Activated CD4-positive, alpha-beta memory T cell treated with anti-CD3 and anti-CD28 coated beads, Interleukin-2, amount 10 ng/mL, durations not matched to agents 7 days and 5 days (primary cell): Measurements from ENCODE around the gene P4HA2. TPM values are rescaled to one million over a fixed set of nuclear protein-coding genes. Genes with fewer than 3 reads are reported as not detected.

ENCODE experiments used
- CTCF ChIA-PET: fragments of 350-600 bp; sonication (Branson Sonifier 250); formaldehyde crosslinking; loops from one replicate; lab custom pipeline; 2021; ENCODE audit warnings: antibody characterized with exemption, inconsistent platforms; lab: Charles Lee
- POLR2A ChIA-PET: fragments of 350-600 bp; sonication (Branson Sonifier 250); formaldehyde crosslinking; loops from one replicate; lab custom pipeline; 2021; ENCODE audit warnings: antibody characterized with exemption; lab: Charles Lee
- DNase-seq: peaks from one replicate; pipeline ENCODE4 v3.0.0-alpha.2; 2020
- H3K27ac Mint-ChIP-seq: one replicate; pipeline ENCODE4 v1.8.0; 2021; ENCODE audit warnings: mild to moderate bottlenecking, mixed read lengths
- H3K27me3 Mint-ChIP-seq: one replicate; pipeline ENCODE4 v1.8.0; 2021; ENCODE audit warnings: mixed read lengths
- H3K36me3 Mint-ChIP-seq: one replicate; pipeline ENCODE4 v1.8.0; 2021; ENCODE audit warnings: low read depth, mixed read lengths
- H3K4me1 Mint-ChIP-seq: one replicate; pipeline ENCODE4 v1.8.0; 2021; ENCODE audit warnings: mixed read lengths
- H3K4me3 Mint-ChIP-seq: one replicate; pipeline ENCODE4 v1.8.0; 2021; ENCODE audit warnings: mild to moderate bottlenecking, mixed read lengths
- H3K9me3 Mint-ChIP-seq: one replicate; pipeline ENCODE4 v1.8.0; 2021; ENCODE audit warnings: mixed read lengths
- total RNA-seq, 2 experiments: library from RNA; stranded (reverse); gene quantifications; one replicate each; pipeline ENCODE4 v1.2.3, GENCODE V29; 2021

The P4HA2 gene
- total RNA-seq, 2 experiments from 2014 or later, result 9.7 to 10.5 TPM

GRCh38 chr5:132190161-132190817, 37.4 kb downstream of the P4HA2 start:
- Mint-ChIP-seq H3K4me3 (no peak overlapping the region), H3K4me1 (peaks cover 6% of the 10 kb centered on the region), H3K27me3 (peaks cover 7% of the 10 kb centered on the region), H3K36me3 (no peaks in the 10 kb centered on the region), H3K27ac (no peak overlapping the region), H3K9me3 (no peaks in the 10 kb centered on the region)
- DNase-seq, result no peak
- ChIA-PET CTCF (interaction anchor here (0.7 to 2.8 kb wide), 8 partner anchors 11 to 155 kb away, joined by 3 to 30 read pairs (median 4); no protein-coding TSS in a partner anchor), POLR2A (interaction anchor here (1.1 to 1.4 kb wide), 2 partner anchors 12 to 13 kb away, joined by 3 to 4 read pairs; no protein-coding TSS in a partner anchor)

DNA sequence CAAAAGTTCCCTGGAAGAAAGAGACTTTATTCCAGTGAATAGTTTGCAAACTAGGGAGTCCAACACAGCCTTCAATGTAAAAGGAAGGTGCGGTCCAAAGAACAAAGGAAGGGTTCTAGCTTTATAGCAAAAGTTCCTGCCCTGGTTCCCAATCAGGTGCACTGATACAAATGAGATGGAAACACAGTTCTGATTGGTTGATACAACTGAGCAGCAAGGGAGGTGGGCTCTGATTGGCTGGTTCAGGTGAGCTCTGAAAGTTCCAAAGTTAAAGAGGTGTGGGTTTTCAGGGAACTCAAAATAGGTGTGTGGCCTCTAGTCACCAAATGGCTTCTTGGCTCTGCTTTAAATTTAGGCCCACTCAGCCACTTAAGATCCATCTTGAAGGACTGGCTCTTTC, 43.1 kb downstream of the P4HA2 start:
- POLR2A ChIA-PET, result no interaction called here
- H3K4me3 Mint-ChIP-seq, result no peak overlapping the region

DNA sequence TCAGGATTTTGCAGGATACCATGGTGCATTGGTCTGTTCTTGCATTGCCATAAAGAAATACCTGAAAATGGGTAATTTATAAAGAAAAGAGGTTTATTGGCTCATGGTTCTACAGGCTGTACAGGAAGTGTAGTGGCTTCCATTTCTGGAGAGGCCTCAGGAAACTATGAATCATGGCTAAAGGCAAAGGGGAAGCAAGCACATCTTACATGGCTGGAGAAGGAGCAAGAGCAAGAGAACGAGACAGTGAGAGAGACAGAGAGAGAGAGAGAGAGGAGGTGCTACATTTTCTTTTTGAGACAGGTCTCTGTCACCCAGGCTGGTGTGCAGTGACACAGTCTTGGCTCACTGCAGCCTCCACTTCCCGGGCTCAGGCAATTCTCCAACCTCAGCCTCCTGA, 43.9 kb downstream of the P4HA2 start:
- no peak for DNase-seq
- H3K4me3 Mint-ChIP-seq, result no peak overlapping the region
- ChIA-PET CTCF (no interaction called here), POLR2A (no interaction called here)
- peaks cover 8% of the 10 kb centered on the region for H3K9me3 Mint-ChIP-seq
- H3K36me3 Mint-ChIP-seq, result peaks cover 2% of the 10 kb centered on the region
- H3K4me1 Mint-ChIP-seq, result peaks cover 24% of the 10 kb centered on the region
- H3K27ac Mint-ChIP-seq, result no peak overlapping the region
- H3K27me3 Mint-ChIP-seq, result peaks cover 5% of the 10 kb centered on the region

More for the DNA sequence above, 43.1 kb downstream of the P4HA2 start:
- H3K9me3 Mint-ChIP-seq, result peaks cover 8% of the 10 kb centered on the region
- CTCF ChIA-PET, result no interaction called here
- DNase-seq, result no peak
- peaks cover 17% of the 10 kb centered on the region for H3K4me1 Mint-ChIP-seq
- peaks cover 2% of the 10 kb centered on the region for H3K36me3 Mint-ChIP-seq
- no peak overlapping the region for H3K27ac Mint-ChIP-seq
- peaks cover 7% of the 10 kb centered on the region for H3K27me3 Mint-ChIP-seq

DNA sequence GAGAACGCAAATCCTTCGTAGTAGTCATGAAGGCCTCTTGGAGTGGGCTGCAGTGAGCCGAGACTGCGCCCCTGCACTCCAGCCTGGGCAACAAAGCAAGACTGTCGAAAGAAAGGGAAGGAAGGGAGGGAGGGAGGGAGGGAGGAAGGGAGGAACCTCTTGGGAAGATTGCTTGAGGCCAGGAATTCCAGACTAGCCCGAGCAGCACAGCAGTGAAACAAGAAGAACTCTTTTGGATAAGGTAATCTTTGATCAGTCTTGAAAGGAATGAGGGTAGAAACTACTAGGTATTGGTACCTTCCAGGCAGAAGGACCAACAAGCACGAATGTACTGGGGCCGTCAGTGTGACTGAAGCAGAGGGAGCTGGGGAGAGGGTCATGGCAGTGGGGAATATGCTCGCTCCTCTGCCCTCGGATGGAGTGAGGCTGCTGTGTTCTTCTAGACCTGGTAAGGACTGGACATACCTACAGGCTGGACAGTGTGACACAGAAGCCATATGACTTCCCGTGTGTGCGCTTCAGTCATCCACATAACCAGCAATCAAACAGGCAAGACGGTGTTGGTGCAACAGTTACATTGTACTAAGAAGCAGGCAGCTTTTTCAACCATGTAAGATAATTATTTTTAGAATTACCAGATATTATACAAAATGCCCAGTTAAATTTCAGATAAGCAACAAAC, 45.2 kb downstream of the P4HA2 start:
- H3K36me3 Mint-ChIP-seq, result peaks cover 2% of the 10 kb centered on the region
- ChIA-PET CTCF (no interaction called here), POLR2A (no interaction called here)
- H3K27me3 Mint-ChIP-seq, result peaks cover 2% of the 10 kb centered on the region
- peaks cover 8% of the 10 kb centered on the region for H3K9me3 Mint-ChIP-seq
- DNase-seq, result no peak
- H3K4me3 Mint-ChIP-seq, result no peak overlapping the region
- peaks cover 33% of the 10 kb centered on the region for H3K4me1 Mint-ChIP-seq
- no peak overlapping the region for H3K27ac Mint-ChIP-seq

GRCh38 chr5:132181011-132181629, 46.5 kb downstream of the P4HA2 start:
- peaks cover 8% of the 10 kb centered on the region for H3K9me3 Mint-ChIP-seq
- H3K4me1 Mint-ChIP-seq, result peaks cover 44% of the 10 kb centered on the region
- no peak overlapping the region for H3K27ac Mint-ChIP-seq
- H3K36me3 Mint-ChIP-seq, result peaks cover 2% of the 10 kb centered on the region
- ChIA-PET POLR2A (interaction anchor here (0.7 kb wide), 1 partner anchor 386 kb away, joined by 3 read pairs; no protein-coding TSS in a partner anchor), CTCF (interaction anchor here (0.8 to 4.1 kb wide), 15 partner anchors 9 to 320 kb away, joined by 3 to 30 read pairs (median 4); no protein-coding TSS in a partner anchor)
- H3K4me3 Mint-ChIP-seq, result no peak overlapping the region
- H3K27me3 Mint-ChIP-seq, result no peaks in the 10 kb centered on the region
- DNase-seq, result no peak

DNA sequence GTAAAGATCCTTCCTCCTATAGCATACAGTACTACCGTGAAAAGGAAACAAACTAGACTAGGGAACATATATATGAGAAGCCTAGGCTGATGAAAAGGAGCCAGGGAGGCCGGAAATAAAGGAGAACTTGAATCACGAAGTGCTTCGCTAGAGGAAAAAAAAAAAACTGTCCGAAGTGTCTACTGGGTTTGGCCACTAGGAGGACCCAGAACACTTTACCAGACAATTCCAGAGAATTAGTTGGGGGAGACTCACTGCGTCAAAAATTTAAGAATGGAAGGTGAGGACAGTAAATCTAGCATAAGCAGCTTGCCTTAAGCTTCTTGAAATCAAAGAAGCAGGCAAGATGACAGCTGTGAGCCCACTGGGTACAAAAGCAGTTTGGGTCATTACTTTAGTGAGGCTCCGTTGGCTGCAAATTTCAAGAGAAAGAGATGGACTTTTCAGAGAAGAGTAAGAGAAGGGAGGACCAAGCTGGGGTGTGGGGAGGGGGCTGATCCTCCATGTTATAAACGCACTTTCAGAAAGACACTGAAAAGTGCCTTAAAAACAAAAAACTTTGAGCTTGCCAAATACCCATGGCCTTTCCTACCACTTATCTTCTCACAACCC, 47.4 kb downstream of the P4HA2 start:
- Mint-ChIP-seq H3K9me3 (peaks cover 8% of the 10 kb centered on the region), H3K27ac (peak overlapping the region; percentile 58), H3K4me3 (no peak overlapping the region), H3K27me3 (no peaks in the 10 kb centered on the region), H3K4me1 (peaks cover 44% of the 10 kb centered on the region), H3K36me3 (peaks cover 2% of the 10 kb centered on the region)
- ChIA-PET CTCF (interaction anchor here (0.7 to 4.1 kb wide), 27 partner anchors 8 to 426 kb away, joined by 3 to 30 read pairs (median 3); partner anchors contain the start of gene P4HA2), POLR2A (interaction anchor here (0.7 to 1.3 kb wide), 4 partner anchors 78 to 387 kb away, joined by 3 to 4 read pairs (median 3); no protein-coding TSS in a partner anchor)
- DNase-seq, result no peak

DNA sequence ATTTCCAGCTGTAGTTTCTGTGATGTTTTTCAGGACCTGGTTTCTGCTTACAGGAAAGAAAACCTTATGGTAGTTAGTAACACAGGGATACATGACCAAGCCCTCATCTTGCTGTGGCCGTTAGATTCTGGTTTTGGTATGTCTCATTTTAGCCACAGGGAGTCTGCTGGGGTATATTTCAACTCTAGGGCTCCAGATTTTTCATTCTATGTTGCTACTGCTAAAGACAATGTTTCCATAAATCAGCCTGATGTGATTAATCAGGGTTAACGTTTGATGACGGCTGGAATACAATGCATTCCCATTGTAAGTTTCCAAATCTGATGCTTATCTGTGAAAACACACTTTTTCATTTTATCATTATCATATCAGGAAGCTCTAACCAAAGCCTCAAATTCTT, 48.2 kb downstream of the P4HA2 start:
- peaks cover 5% of the 10 kb centered on the region for H3K9me3 Mint-ChIP-seq
- CTCF ChIA-PET, result interaction anchor here (0.9 to 4.1 kb wide), 14 partner anchors 9 to 300 kb away, joined by 3 to 30 read pairs (median 4); partner anchors contain the start of gene P4HA2
- peaks cover 44% of the 10 kb centered on the region for H3K4me1 Mint-ChIP-seq
- no peaks in the 10 kb centered on the region for H3K27me3 Mint-ChIP-seq
- no peak overlapping the region for H3K4me3 Mint-ChIP-seq
- POLR2A ChIA-PET, result interaction anchor here (0.9 to 1.3 kb wide), 3 partner anchors 77 to 104 kb away, joined by 3 to 4 read pairs (median 3); no protein-coding TSS in a partner anchor
- H3K27ac Mint-ChIP-seq, result peak overlapping the region; percentile 63
- no peak for DNase-seq
- H3K36me3 Mint-ChIP-seq, result peaks cover 2% of the 10 kb centered on the region

DNA sequence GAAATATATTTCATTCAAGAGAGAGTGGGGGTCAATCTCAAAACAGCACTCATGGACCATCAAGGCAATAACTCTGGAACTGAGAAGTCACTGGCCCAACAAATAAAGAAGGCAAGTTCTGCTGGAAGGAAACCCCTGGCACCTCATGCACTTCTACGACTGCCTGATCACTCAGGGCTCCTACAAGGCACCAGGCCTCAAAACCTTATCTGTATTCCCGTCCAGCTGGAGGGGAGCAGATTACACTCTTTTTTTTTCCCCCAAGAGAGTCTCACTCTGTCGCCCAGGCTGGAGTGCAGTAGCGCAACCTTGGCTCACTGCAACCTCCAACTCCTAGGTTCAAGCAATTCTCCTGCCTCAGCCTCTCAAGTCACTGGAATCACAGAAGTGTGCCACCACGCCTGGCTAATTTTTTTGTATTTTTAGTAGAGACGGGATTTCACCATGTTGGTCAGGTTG, 49.9 kb downstream of the P4HA2 start:
- Mint-ChIP-seq H3K36me3 (no peaks in the 10 kb centered on the region), H3K9me3 (no peaks in the 10 kb centered on the region), H3K4me3 (no peak overlapping the region), H3K27me3 (peaks cover under 1% of the 10 kb centered on the region), H3K27ac (peak overlapping the region; percentile 7), H3K4me1 (peaks cover 42% of the 10 kb centered on the region)
- no peak for DNase-seq
- ChIA-PET CTCF (interaction anchor here (0.6 to 4.1 kb wide), 7 partner anchors 12 to 323 kb away, joined by 3 to 30 read pairs (median 3); no protein-coding TSS in a partner anchor), POLR2A (interaction anchor here (1.7 kb wide), 1 partner anchor 12 kb away, joined by 4 read pairs; no protein-coding TSS in a partner anchor)

DNA sequence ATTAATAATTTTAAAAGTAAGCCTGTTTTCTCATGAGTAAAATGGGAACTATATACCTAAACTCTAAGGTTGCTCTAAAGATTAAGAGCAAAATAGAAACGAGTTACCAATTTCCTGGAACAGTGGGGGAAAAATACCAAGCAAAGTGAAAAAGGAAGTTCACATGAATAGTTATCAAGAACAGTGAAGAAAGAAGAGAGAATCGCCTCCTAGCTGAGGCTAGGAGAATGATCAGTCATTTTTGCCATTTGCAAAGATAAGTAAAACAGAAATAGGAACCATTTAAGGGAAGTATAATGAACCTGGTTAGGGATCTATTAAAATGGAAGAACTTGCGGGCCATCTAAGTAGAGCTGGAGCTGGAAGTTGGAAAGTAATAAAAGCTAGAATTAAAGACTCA, 50.7 kb downstream of the P4HA2 start:
- DNase-seq, result no peak
- no peaks in the 10 kb centered on the region for H3K9me3 Mint-ChIP-seq
- H3K4me3 Mint-ChIP-seq, result no peak overlapping the region
- H3K4me1 Mint-ChIP-seq, result peaks cover 42% of the 10 kb centered on the region
- ChIA-PET POLR2A (interaction anchor here (1.7 kb wide), 1 partner anchor 13 kb away, joined by 4 read pairs; no protein-coding TSS in a partner anchor), CTCF (interaction anchor here (0.8 to 1.5 kb wide), 4 partner anchors 61 to 324 kb away, joined by 3 to 4 read pairs (median 4); no protein-coding TSS in a partner anchor)
- no peaks in the 10 kb centered on the region for H3K36me3 Mint-ChIP-seq
- H3K27me3 Mint-ChIP-seq, result peaks cover 4% of the 10 kb centered on the region
- peak overlapping the region; percentile 4 for H3K27ac Mint-ChIP-seq

- peak overlapping the region; percentile 58 for H3K27ac Mint-ChIP-seq
- H3K4me3 Mint-ChIP-seq, result peak overlapping the region; percentile 42
- peaks cover 4% of the 10 kb centered on the region for H3K27me3 Mint-ChIP-seq
- no peaks in the 10 kb centered on the region for H3K36me3 Mint-ChIP-seq
- no peaks in the 10 kb centered on the region for H3K9me3 Mint-ChIP-seq
- peak; percentile 34 for DNase-seq
- ChIA-PET CTCF (interaction anchor here (0.6 to 1.5 kb wide), 3 partner anchors 62 to 114 kb away, joined by 3 to 4 read pairs (median 4); no protein-coding TSS in a partner anchor), POLR2A (interaction anchor here (1.7 kb wide), 1 partner anchor 13 kb away, joined by 4 read pairs; no protein-coding TSS in a partner anchor)
- peaks cover 42% of the 10 kb centered on the region for H3K4me1 Mint-ChIP-seq
Measured at GRCh38 chr5:132176521-132176945, 51.1 kb downstream of the P4HA2 start.

- no peak overlapping the region for H3K27ac Mint-ChIP-seq
- H3K9me3 Mint-ChIP-seq, result peaks cover 8% of the 10 kb centered on the region
- H3K4me3 Mint-ChIP-seq, result no peak overlapping the region
- DNase-seq, result no peak
- peaks cover 5% of the 10 kb centered on the region for H3K27me3 Mint-ChIP-seq
- ChIA-PET POLR2A (no interaction called here), CTCF (no interaction called here)
- peaks cover 2% of the 10 kb centered on the region for H3K36me3 Mint-ChIP-seq
- no peaks in the 10 kb centered on the region for H3K4me1 Mint-ChIP-seq
Measured at GRCh38 chr5:132162945-132163344, 64.7 kb downstream of the P4HA2 start.
